Stimulated activated CD4-positive, alpha-beta T cell treated with anti-CD3 and anti-CD28 coated beads, Interleukin-4, amount 100 ng/mL, for 4 hours (primary cell): Measurements from ENCODE around the gene FBXL19.

Source experiments
- DNase-seq, 2 experiments: peaks; one replicate each; pipeline ENCODE4 v3.0.0-alpha.2; 2020

FBXL19 gene

GRCh38 chr16:30990105-30990504 is 66.7 kb downstream of the FBXL19 start:
- DNase-seq: no peak

DNA sequence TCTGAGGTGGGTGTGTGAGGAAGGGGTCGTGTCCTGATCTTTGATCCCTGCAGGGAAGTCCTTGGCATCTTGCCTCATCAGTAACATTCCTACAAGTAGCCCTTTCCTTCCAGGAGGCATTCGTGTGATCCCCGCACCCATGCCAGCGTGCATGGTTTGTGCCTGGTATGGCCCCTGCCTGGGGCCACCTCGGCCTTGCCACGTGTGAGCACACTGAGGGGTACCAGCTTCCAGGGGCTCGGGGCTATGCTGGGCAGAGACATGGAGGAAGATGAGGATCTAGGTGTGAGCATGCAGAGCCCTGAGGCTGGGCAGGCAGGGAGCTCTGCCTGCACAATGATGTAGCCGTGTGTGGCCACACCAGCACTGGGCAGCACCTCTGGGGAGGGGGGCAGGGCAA is 67.7 kb downstream of the FBXL19 start:
- no peak for DNase-seq

DNA sequence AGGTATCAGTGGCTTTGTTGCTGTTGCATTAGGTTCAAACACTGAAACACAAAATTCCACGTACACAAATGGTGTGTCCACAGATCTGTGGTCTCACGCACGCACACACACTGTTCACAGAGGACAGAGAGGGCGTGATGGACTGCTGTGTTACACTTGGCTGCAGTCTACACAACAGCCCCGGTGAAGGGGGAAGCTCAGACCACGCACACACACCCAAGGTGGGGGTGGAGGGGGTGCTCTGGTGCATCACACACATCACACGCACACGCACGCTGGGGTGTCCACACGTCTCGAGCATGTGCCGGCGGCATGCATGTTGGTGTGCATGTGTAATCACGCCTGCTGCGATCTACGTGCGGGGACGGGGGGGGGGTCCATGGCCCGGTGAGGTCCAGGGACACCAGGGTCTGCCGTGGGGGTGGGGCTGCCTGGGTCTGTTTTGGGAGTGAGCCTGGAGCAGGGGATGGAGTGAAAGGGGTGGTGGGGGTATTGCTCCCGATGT is 69.0 kb downstream of the FBXL19 start:
- no peak for DNase-seq

GRCh38 chr16:30992931-30993816 is 69.8 kb downstream of the FBXL19 start:
- no peak for DNase-seq

- DNase-seq: no peak
These were observed 72.6 kb downstream of the FBXL19 start for GRCh38 chr16:30995927-30996323.

DNA sequence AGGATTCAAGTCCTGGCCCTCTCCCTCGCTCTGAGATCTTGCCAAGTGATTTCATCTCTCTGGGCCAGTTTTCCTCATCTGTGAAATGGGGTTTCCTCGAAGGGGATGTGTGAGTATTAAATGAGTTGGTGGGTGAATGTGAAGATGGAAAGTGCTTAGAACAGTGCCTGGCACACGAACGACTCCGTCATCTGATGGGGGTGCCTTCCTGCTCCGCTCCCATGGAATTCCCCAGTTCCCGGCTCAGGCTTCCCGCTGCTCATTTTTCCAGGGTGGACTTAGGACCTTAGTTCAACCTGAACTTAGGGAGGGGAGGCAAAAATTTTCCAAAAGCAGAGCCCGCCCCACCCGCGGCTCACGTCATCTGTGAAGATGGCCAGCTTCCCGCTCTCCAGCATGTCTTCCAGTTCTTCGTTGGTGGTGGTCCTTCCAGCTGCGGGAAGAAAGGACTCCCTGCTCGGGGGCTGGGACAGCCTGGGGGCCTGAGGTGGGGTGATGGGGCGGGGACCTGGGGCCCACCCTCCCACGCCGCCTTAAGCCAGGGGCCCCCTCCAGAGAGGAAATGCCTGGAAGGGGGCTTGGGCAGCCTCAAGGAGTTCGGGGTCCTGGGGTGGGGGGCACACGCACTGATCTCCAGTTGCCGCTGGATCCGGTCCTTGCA is 73.1 kb downstream of the FBXL19 start:
- no peak for DNase-seq

DNA sequence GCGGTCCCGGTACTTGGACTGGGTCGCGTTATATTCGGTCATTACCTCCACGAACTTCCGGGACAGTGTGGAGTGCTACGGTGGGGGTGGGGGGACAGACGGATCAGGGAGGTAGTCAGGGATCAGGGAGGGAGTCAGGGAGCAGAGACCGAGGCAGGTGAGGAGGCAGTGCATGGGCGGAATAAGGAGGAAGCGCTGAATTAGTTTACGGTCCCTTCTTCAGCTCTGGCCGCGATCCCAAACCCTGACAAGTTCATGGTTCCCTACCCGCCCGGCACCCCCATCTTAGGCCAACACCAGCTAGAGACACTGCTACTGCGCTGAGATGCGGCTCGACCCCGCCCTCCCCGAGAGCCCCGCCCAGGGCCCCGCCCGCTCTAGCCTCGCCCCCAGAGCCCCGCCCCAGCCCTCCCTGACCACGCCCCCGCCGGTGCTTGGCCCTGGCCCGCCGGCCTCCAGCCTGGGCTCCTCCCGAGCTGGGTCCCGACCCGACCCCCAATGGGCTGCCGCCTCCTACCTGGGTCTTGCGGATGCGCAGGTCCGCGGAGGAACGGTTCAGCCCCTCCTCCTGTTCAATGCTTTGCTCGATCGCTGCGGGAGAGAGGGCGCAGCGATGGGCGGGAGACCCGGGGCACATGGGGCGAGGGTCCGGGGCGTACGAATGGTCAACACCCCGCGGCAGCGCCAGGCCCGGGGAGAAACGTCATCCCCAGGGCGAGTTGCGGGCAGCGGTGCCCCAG is 73.8 kb downstream of the FBXL19 start:
- peak; percentile 71 to 88 for DNase-seq

DNA sequence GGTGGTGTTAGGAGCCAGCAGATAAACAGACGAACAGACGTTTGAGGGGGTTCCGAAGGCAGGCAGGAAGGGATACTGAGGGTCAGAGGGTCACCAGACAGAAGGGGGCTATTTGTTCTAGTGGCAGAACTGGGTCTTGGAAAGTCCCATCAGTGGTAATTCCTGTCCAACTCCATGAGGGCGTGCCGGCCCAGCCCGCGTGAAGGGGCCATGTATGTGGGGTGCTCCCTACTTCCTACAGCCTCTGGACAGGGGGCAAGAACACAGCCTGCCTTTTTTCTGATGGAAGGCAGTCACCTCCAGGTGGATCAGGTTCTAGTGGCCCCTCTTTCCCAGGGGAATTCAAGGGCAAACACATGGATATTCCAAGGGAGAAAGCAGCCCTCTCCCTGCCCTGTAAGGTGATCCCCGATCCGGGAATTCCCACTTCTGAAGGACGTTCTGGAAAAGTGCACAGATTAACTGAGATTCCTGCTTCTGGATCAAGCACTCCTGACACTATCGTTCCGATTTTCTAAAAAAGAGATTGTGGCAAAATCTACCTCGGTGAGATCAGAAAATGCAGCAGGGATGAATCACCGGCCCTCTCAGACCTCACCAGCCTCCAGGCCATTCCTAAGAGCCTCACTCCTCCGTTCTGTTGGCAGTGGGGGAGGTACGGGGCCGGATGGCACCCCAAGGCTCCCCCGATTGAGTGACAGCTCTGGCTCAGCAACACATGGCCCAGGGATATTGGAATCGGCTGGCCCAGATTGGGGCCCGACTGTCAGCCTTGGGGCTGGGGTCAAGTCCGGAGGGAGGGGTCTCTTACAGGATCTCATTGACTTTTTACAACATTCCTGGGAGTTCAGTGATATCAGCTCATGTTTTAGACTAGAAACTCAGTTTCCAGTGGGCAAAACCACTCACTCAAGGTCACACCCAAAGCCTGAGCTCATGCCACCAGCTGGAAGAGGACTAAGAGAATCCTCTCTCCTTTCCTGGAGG is 74.6 kb downstream of the FBXL19 start:
- DNase-seq: no peak
